GM23248 (cell line): ENCODE data around the gene IFNG.
"Not testable (repeated sequence)": the region's sequence is repeated elsewhere in the genome, so short reads cannot be mapped to it uniquely, and the experiment has no call there.

Experiments
- EZH2 ChIP-seq: fragments of 200-600 bp; sonication (generic); IDR thresholded peaks from 2 replicates; pipeline ENCODE4 v1.6.1; 2018; ENCODE audit warnings: antibody characterized with exemption, mild to moderate bottlenecking; ENCODE audit not compliant: insufficient read depth, poor library complexity, severe bottlenecking
- EZH2phosphoT487 ChIP-seq: fragments of 200-600 bp; sonication (generic); IDR thresholded peaks from 2 replicates; pipeline ENCODE4 v1.6.1; 2018; ENCODE audit warnings: antibody characterized with exemption, moderate library complexity, mild to moderate bottlenecking, low read depth; ENCODE audit not compliant: insufficient read depth

GRCh38 chr12:68209048-68209728 lies 49.6 kb upstream of the IFNG start:
- not testable (repeated sequence) for TF ChIP-seq EZH2, EZH2phosphoT487
